Cardiac septum (tissue), 1 donor: ENCODE results near the gene BOK. TPM values are rescaled to one million over a fixed set of nuclear protein-coding genes. Genes with fewer than 3 reads are reported as not detected.
"Not testable (repeated sequence)": the region's sequence is repeated elsewhere in the genome, so short reads cannot be mapped to it uniquely, and the experiment has no call there.

Experiments used
- DNase-seq: peaks from one replicate; pipeline ENCODE4 v3.0.0-alpha.2; 2020; ENCODE audit warnings: low spot score
- intact Hi-C: fragments of 100-400 bp; cut with DNase I; formaldehyde crosslinking; loops from one replicate; pipeline ENCODE4 v1.14.0; 2022
- total RNA-seq: library from RNA; stranded (reverse); fragmentation: NEBNext Ultra II Directional; extraction: Animal tissue kit (Norgen Biotek cat#: 25700); gene quantifications from one replicate; pipeline ENCODE4 v1.2.1, GENCODE V29; 2021
- donor health status: DM: no; HTN: no; CAD: no.

The BOK gene
- total RNA-seq, 1 donor from 2014 or later: 4.5 TPM

GRCh38 chr2:241553512-241553830 is 5.1 kb upstream of the BOK start:
- intact Hi-C loops: no loop called here
- DNase-seq: no peak

- intact Hi-C loops: no loop called here
- no peak for DNase-seq
Measured at GRCh38 chr2:241553981-241554380, 4.6 kb upstream of the BOK start.

GRCh38 chr2:241554610-241555322 is 3.8 kb upstream of the BOK start:
- intact Hi-C loops: loop anchor here (5.0 kb wide), 1 partner anchor 47 kb away; the partner anchor contains the start of gene STK25
- no peak for DNase-seq

- DNase-seq: no peak
- intact Hi-C loops: loop anchor here (5.0 kb wide), 1 partner anchor 48 kb away; the partner anchor contains the start of gene STK25
Measured at GRCh38 chr2:241555711-241556110, 2.8 kb upstream of the BOK start.

- no peak for DNase-seq
- intact Hi-C loops: loop anchor here (5.0 kb wide), 1 partner anchor 49 kb away; the partner anchor contains the start of gene STK25
Measured at GRCh38 chr2:241556746-241557145, 1.8 kb upstream of the BOK start.

GRCh38 chr2:241559323-241560161 is 997 bp downstream of the BOK start:
- DNase-seq: no peak
- intact Hi-C loops: loop anchor here (5.0 kb wide), 1 partner anchor 52 kb away; the partner anchor contains the start of gene STK25

GRCh38 chr2:241560162-241560882 is 1.8 kb downstream of the BOK start:
- intact Hi-C loops: no loop called here
- DNase-seq: no peak

- intact Hi-C loops: no loop called here
Measured at GRCh38 chr2:241560883-241561474, 2.4 kb downstream of the BOK start.

GRCh38 chr2:241561832-241562231 is 3.3 kb downstream of the BOK start:
- intact Hi-C loops: no loop called here
- DNase-seq: peak; percentile 85

More at GRCh38 chr2:241560883-241561474, 2.4 kb downstream of the BOK start:
- DNase-seq: no peak

- DNase-seq: no peak
- intact Hi-C loops: no loop called here
Measured at GRCh38 chr2:241562269-241562891, 3.8 kb downstream of the BOK start.

GRCh38 chr2:241563031-241563507 is 4.5 kb downstream of the BOK start:
- intact Hi-C loops: no loop called here
- DNase-seq: no peak

- DNase-seq: no peak
- intact Hi-C loops: no loop called here
Measured at GRCh38 chr2:241563571-241563980, 5.0 kb downstream of the BOK start.

GRCh38 chr2:241563981-241564595 is 5.5 kb downstream of the BOK start:
- intact Hi-C loops: no loop called here

GRCh38 chr2:241564596-241565410 is 6.3 kb downstream of the BOK start:
- intact Hi-C loops: no loop called here
- no peak for DNase-seq

More at GRCh38 chr2:241563981-241564595, 5.5 kb downstream of the BOK start:
- no peak for DNase-seq

- DNase-seq: no peak
- intact Hi-C loops: no loop called here
Measured at GRCh38 chr2:241565411-241565810, 6.9 kb downstream of the BOK start.

- intact Hi-C loops, DNase-seq: not testable (repeated sequence)
Measured at GRCh38 chr2:241566021-241566420, 7.5 kb downstream of the BOK start.

GRCh38 chr2:241566468-241566867 is 7.9 kb downstream of the BOK start:
- DNase-seq: no peak
- intact Hi-C loops: no loop called here

GRCh38 chr2:241567266-241567665 is 8.7 kb downstream of the BOK start:
- DNase-seq, intact Hi-C loops: not testable (repeated sequence)
